CD8-positive, alpha-beta memory T cell (primary cell): ENCODE results near the gene CFAP100. TPM values are rescaled to one million over a fixed set of nuclear protein-coding genes. Genes with fewer than 3 reads are reported as not detected.

Source experiments
- CTCF ChIA-PET: fragments of 350-600 bp; sonication (Branson Sonifier 250); formaldehyde crosslinking; loops from one replicate; lab custom pipeline; 2021; ENCODE audit warnings: antibody characterized with exemption; lab: Charles Lee
- POLR2A ChIA-PET: fragments of 350-600 bp; sonication (Branson Sonifier 250); formaldehyde crosslinking; loops from one replicate; lab custom pipeline; 2021; ENCODE audit warnings: antibody characterized with exemption; lab: Charles Lee
- DNase-seq, 5 donors: peaks; one replicate each; pipeline versions ENCODE4 v3.0.0 to v3.0.0-alpha.2; 2020 to 2022; ENCODE audit warnings: mixed read lengths in 1 of 5
- H3K27ac ChIP-seq: one replicate; pipeline ENCODE4 v1.7.0; 2013; ENCODE audit warnings: low read depth, mild to moderate bottlenecking, low read length, moderate library complexity
- H3K27me3 ChIP-seq: 2 replicates; pipeline ENCODE4 v1.7.0; 2013; ENCODE audit warnings: low read length, mild to moderate bottlenecking; ENCODE audit not compliant: insufficient read depth, poor library complexity, severe bottlenecking
- H3K36me3 ChIP-seq: 2 replicates; pipeline ENCODE4 v1.7.0; 2013; ENCODE audit warnings: mild to moderate bottlenecking, low read length, moderate library complexity; ENCODE audit not compliant: insufficient read depth
- H3K4me1 ChIP-seq: 2 replicates; pipeline ENCODE4 v1.7.0; 2013; ENCODE audit warnings: mild to moderate bottlenecking, low read length, moderate library complexity; ENCODE audit not compliant: insufficient read depth
- H3K4me3 ChIP-seq: 2 replicates; pipeline ENCODE4 v1.7.0; 2013; ENCODE audit warnings: mild to moderate bottlenecking, low read length
- H3K9me3 ChIP-seq: 2 replicates; pipeline ENCODE4 v1.7.0; 2013; ENCODE audit warnings: mild to moderate bottlenecking, low read length
- H3K27ac Mint-ChIP-seq, 8 donors: one replicate each; pipeline ENCODE4 v1.8.0; 2020 to 2021; ENCODE audit warnings: mixed read lengths in 8 of 8, mild to moderate bottlenecking in 6 of 8, inconsistent platforms in 3 of 8, moderate library complexity in 3 of 8
- H3K27me3 Mint-ChIP-seq, 2 donors: one replicate each; pipeline ENCODE4 v1.8.0; 2020 to 2021; ENCODE audit warnings: mixed read lengths in 2 of 2, mild to moderate bottlenecking in 1 of 2, moderate library complexity in 1 of 2
- H3K36me3 Mint-ChIP-seq, 3 donors: one replicate each; pipeline ENCODE4 v1.8.0; 2020 to 2021; ENCODE audit warnings: mixed read lengths in 3 of 3, inconsistent platforms in 1 of 3, mild to moderate bottlenecking in 1 of 3
- H3K4me1 Mint-ChIP-seq, 3 donors: one replicate each; pipeline ENCODE4 v1.8.0; 2020 to 2021; ENCODE audit warnings: mixed read lengths in 3 of 3, inconsistent platforms in 1 of 3, mild to moderate bottlenecking in 1 of 3
- H3K4me3 Mint-ChIP-seq, 7 donors: one replicate each; pipeline ENCODE4 v1.8.0; 2020 to 2021; ENCODE audit warnings: mixed read lengths in 7 of 7, mild to moderate bottlenecking in 6 of 7, moderate library complexity in 4 of 7, inconsistent platforms in 2 of 7
- H3K9me3 Mint-ChIP-seq, 5 donors: one replicate each; pipeline ENCODE4 v1.8.0; 2020 to 2022; ENCODE audit warnings: mixed read lengths in 5 of 5, mild to moderate bottlenecking in 3 of 5, moderate library complexity in 2 of 5, inconsistent platforms in 1 of 5
- polyA plus RNA-seq: library from polyadenylated mRNA; unstranded; fragments of 300-500 nt; fragmentation: Illumina TruSeq; gene quantifications from one replicate; pipeline ENCODE4 v1.2.3, GENCODE V29; 2021
- total RNA-seq, 2 experiments: library from RNA; stranded (reverse); gene quantifications; one replicate each; pipeline ENCODE4 v1.2.3, GENCODE V29; 2021

CFAP100 gene
- total and polyA plus RNA-seq, 3 experiments from 2014 or later: not detected

- peaks cover 0 to 66% (median 5%) of the 10 kb centered on the region in 3 donors for H3K36me3 Mint-ChIP-seq
- ChIA-PET POLR2A (no interaction called here), CTCF (no interaction called here)
- H3K27ac Mint-ChIP-seq: peak overlapping the region in 3 of 8 donors; percentile 2 to 78 (median 19)
- Histone ChIP-seq H3K27me3 (no peaks in the 10 kb centered on the region), H3K4me3 (no peak overlapping the region), H3K4me1 (no peaks in the 10 kb centered on the region), H3K9me3 (no peaks in the 10 kb centered on the region), H3K36me3 (no peaks in the 10 kb centered on the region), H3K27ac (no peak overlapping the region)
- no peaks in the 10 kb centered on the region for H3K9me3 Mint-ChIP-seq
- no peak overlapping the region for H3K4me3 Mint-ChIP-seq
- H3K4me1 Mint-ChIP-seq: peaks cover 0 to 3% (median 0%) of the 10 kb centered on the region in 3 donors
- no peak for DNase-seq
- no peaks in the 10 kb centered on the region for H3K27me3 Mint-ChIP-seq
Measured at GRCh38 chr3:126445506-126445905, 50.8 kb downstream of the CFAP100 start.

DNA sequence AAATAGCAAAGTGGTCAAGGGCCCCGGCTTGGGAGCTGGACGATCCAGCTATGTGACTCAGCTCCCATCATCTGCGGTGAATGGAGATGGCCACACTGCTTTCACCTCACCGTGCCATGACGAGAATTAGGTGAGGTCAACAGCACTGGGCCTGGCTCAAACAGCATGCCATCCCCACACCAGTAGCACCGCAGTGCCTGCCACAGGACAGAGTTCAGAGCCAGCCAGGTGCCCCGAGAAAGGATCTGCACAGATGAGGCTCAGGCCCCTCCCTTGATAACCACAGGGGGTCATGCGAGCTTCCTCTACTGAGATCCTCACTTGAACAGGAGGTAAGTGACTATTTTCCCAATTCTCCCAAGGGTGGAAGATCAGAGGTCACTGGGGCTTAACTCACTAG lies 51.6 kb downstream of the CFAP100 start:
- no peaks in the 10 kb centered on the region for H3K9me3 Mint-ChIP-seq
- H3K4me3 ChIP-seq: no peak overlapping the region
- H3K4me1 ChIP-seq: no peaks in the 10 kb centered on the region
- no peaks in the 10 kb centered on the region for H3K27me3 Mint-ChIP-seq
- H3K27ac ChIP-seq: no peak overlapping the region
- peaks cover 0 to 3% (median 0%) of the 10 kb centered on the region in 3 donors for H3K4me1 Mint-ChIP-seq
- DNase-seq: no peak
- ChIA-PET POLR2A (no interaction called here), CTCF (no interaction called here)
- no peaks in the 10 kb centered on the region for H3K9me3 ChIP-seq
- H3K27me3 ChIP-seq: no peaks in the 10 kb centered on the region
- no peaks in the 10 kb centered on the region for H3K36me3 ChIP-seq
- no peak overlapping the region for H3K27ac Mint-ChIP-seq
- no peak overlapping the region for H3K4me3 Mint-ChIP-seq
- H3K36me3 Mint-ChIP-seq: peaks cover 0 to 66% (median 5%) of the 10 kb centered on the region in 3 donors

DNA sequence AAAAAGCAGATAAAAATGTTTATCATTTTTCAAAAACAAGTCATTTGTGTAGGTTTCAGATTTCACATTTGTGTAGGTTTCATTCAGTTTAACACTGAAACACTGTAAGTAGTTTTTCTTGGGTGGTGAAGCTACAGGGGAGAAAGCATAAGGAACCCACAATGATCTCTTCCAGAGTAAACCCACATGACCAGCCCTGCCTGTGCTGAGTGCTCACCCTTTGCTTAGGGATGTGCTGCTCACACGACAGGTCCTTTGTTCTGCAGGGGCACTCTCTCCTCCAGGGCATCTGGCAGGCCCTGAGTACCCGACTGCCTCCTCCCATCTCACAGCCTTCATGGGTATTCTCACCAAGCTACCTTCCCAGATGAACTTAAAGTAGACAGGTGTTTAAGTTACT lies 52.1 kb downstream of the CFAP100 start:
- Mint-ChIP-seq H3K9me3 (no peaks in the 10 kb centered on the region), H3K27ac (peak overlapping the region in 2 of 8 donors; percentile 54 to 60), H3K36me3 (peaks cover 0 to 67% (median 8%) of the 10 kb centered on the region in 3 donors), H3K4me1 (peaks cover 0 to 3% (median 3%) of the 10 kb centered on the region in 3 donors), H3K27me3 (no peaks in the 10 kb centered on the region), H3K4me3 (no peak overlapping the region)
- Histone ChIP-seq H3K27ac (no peak overlapping the region), H3K4me1 (no peaks in the 10 kb centered on the region), H3K27me3 (no peaks in the 10 kb centered on the region), H3K9me3 (no peaks in the 10 kb centered on the region), H3K36me3 (peaks cover 4% of the 10 kb centered on the region), H3K4me3 (no peak overlapping the region)
- no peak for DNase-seq
- POLR2A ChIA-PET: no interaction called here
- CTCF ChIA-PET: no interaction called here

GRCh38 chr3:126447456-126448106 lies 52.9 kb downstream of the CFAP100 start:
- no peak overlapping the region for H3K4me3 Mint-ChIP-seq
- POLR2A ChIA-PET: no interaction called here

DNA sequence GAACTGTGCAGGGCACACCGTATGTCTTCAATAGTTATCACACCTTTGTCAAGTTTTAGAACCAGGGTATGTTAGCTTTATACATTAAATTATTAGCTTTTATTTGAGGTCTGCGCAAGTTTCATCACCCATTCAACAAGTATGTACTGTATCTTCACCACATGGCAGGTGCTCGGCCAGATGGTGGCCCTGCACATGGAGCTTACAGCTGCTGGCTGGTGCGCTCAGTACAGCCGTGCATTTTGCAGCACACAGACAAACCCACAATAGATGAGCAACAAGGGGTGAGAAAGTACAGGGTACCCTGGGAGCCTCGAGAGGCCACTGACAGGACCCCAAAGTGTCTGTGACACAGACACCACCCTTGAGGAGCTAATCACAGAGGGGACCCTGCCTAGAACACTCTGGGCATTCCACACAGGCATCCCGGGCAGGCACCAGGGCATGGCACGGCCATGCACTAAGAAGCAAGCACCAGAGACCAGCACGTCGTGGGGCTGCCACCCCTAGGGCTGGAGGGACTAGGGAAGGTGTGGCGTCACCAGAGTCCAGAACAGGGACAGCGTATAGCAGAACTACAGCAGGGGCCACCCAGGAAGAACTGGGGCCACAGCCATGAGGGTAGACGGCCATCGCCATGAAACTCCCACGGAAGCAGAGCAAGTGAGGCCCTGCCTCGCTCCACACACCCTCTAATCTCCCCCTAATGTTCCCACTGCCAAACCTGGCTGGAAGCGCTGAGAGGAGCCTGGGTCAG lies 53.6 kb downstream of the CFAP100 start:
- Mint-ChIP-seq H3K9me3 (no peaks in the 10 kb centered on the region), H3K36me3 (peaks cover 0 to 70% (median 9%) of the 10 kb centered on the region in 3 donors), H3K27me3 (no peaks in the 10 kb centered on the region), H3K27ac (peak overlapping the region in 2 of 8 donors; percentile 7 to 89), H3K4me1 (peaks cover 0 to 3% (median 3%) of the 10 kb centered on the region in 3 donors), H3K4me3 (no peak overlapping the region)
- POLR2A ChIA-PET: no interaction called here
- Histone ChIP-seq H3K27me3 (no peaks in the 10 kb centered on the region), H3K9me3 (no peaks in the 10 kb centered on the region), H3K27ac (no peak overlapping the region), H3K36me3 (peaks cover 14% of the 10 kb centered on the region), H3K4me1 (no peaks in the 10 kb centered on the region), H3K4me3 (no peak overlapping the region)
- DNase-seq: no peak
- CTCF ChIA-PET: no interaction called here

More at GRCh38 chr3:126447456-126448106, 52.9 kb downstream of the CFAP100 start:
- no peak for DNase-seq
- H3K27me3 Mint-ChIP-seq: no peaks in the 10 kb centered on the region
- Histone ChIP-seq H3K36me3 (peaks cover 12% of the 10 kb centered on the region), H3K27ac (no peak overlapping the region), H3K9me3 (no peaks in the 10 kb centered on the region), H3K4me3 (no peak overlapping the region), H3K4me1 (no peaks in the 10 kb centered on the region), H3K27me3 (no peaks in the 10 kb centered on the region)
- peaks cover 0 to 3% (median 3%) of the 10 kb centered on the region in 3 donors for H3K4me1 Mint-ChIP-seq
- no peaks in the 10 kb centered on the region for H3K9me3 Mint-ChIP-seq
- CTCF ChIA-PET: no interaction called here
- peaks cover 0 to 68% (median 9%) of the 10 kb centered on the region in 3 donors for H3K36me3 Mint-ChIP-seq
- peak overlapping the region in 2 of 8 donors; percentile 7 to 27 for H3K27ac Mint-ChIP-seq

- no peak overlapping the region for H3K27ac ChIP-seq
- no peaks in the 10 kb centered on the region for H3K27me3 Mint-ChIP-seq
- no peak for DNase-seq
- no peaks in the 10 kb centered on the region for H3K9me3 Mint-ChIP-seq
- no peaks in the 10 kb centered on the region for H3K4me1 ChIP-seq
- H3K9me3 ChIP-seq: no peaks in the 10 kb centered on the region
- peaks cover 14% of the 10 kb centered on the region for H3K36me3 ChIP-seq
- no peak overlapping the region for H3K4me3 Mint-ChIP-seq
- H3K36me3 Mint-ChIP-seq: peaks cover 0 to 70% (median 9%) of the 10 kb centered on the region in 3 donors
- H3K27ac Mint-ChIP-seq: no peak overlapping the region
- peaks cover 0 to 3% (median 3%) of the 10 kb centered on the region in 3 donors for H3K4me1 Mint-ChIP-seq
- CTCF ChIA-PET: no interaction called here
- no peaks in the 10 kb centered on the region for H3K27me3 ChIP-seq
- POLR2A ChIA-PET: no interaction called here
- H3K4me3 ChIP-seq: no peak overlapping the region
Measured at GRCh38 chr3:126448893-126449180, 54.1 kb downstream of the CFAP100 start.

GRCh38 chr3:126449621-126450051 lies 54.9 kb downstream of the CFAP100 start:
- Histone ChIP-seq H3K27me3 (no peaks in the 10 kb centered on the region), H3K4me3 (no peak overlapping the region), H3K36me3 (peaks cover 14% of the 10 kb centered on the region), H3K9me3 (no peaks in the 10 kb centered on the region), H3K27ac (no peak overlapping the region), H3K4me1 (no peaks in the 10 kb centered on the region)
- no peaks in the 10 kb centered on the region for H3K9me3 Mint-ChIP-seq
- peaks cover 0 to 73% (median 13%) of the 10 kb centered on the region in 3 donors for H3K36me3 Mint-ChIP-seq
- H3K4me3 Mint-ChIP-seq: no peak overlapping the region
- H3K27me3 Mint-ChIP-seq: no peaks in the 10 kb centered on the region
- DNase-seq: no peak
- CTCF ChIA-PET: no interaction called here
- POLR2A ChIA-PET: no interaction called here
- no peak overlapping the region for H3K27ac Mint-ChIP-seq
- H3K4me1 Mint-ChIP-seq: peaks cover 3 to 4% (median 4%) of the 10 kb centered on the region in 3 donors

DNA sequence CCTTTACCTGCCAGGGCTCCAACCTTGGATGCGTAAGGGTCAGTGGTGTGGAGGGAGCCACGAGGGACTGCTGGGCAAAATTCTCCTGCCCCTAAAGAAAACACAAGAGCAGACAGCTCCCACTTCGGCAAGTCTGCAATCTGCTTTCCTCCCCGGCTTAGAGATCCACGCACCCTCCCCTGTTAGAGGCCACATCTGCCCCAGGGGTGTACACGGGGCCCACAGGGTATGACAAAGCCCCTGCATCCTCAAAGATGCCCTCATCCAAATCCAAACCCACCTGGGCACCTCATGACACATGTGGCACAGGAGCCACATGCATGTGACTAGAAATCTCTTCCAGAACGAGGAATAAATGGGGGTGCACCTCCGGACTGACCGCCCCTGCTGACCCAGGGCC lies 55.5 kb downstream of the CFAP100 start:
- no peak for DNase-seq
- CTCF ChIA-PET: no interaction called here
- Histone ChIP-seq H3K9me3 (no peaks in the 10 kb centered on the region), H3K36me3 (peaks cover 14% of the 10 kb centered on the region), H3K4me1 (no peaks in the 10 kb centered on the region), H3K4me3 (no peak overlapping the region), H3K27ac (no peak overlapping the region), H3K27me3 (no peaks in the 10 kb centered on the region)
- H3K4me3 Mint-ChIP-seq: no peak overlapping the region
- no peaks in the 10 kb centered on the region for H3K9me3 Mint-ChIP-seq
- peaks cover 1 to 77% (median 14%) of the 10 kb centered on the region in 3 donors for H3K36me3 Mint-ChIP-seq
- POLR2A ChIA-PET: no interaction called here
- no peaks in the 10 kb centered on the region for H3K27me3 Mint-ChIP-seq
- H3K27ac Mint-ChIP-seq: no peak overlapping the region
- H3K4me1 Mint-ChIP-seq: peaks cover 4 to 7% (median 6%) of the 10 kb centered on the region in 3 donors
